NCI-H1092 treated with DMSO at 0.1 percent for 48 hours (cell line): Measurements from ENCODE around the gene AMIGO3.

Source experiments
- DNase-seq: peaks from one replicate; lab custom pipeline; 2025; lab: John Stamatoyannopoulos, UW

Gene AMIGO3

GRCh38 chr3:49667701-49668413, 51.6 kb downstream of the AMIGO3 start:
- no peak for DNase-seq
